ENCODE results near the gene TMEM161A.
"Not testable (repeated sequence)": the region's sequence is repeated elsewhere in the genome, so short reads cannot be mapped to it uniquely, and the experiment has no call there.

Gene TMEM161A

DNA sequence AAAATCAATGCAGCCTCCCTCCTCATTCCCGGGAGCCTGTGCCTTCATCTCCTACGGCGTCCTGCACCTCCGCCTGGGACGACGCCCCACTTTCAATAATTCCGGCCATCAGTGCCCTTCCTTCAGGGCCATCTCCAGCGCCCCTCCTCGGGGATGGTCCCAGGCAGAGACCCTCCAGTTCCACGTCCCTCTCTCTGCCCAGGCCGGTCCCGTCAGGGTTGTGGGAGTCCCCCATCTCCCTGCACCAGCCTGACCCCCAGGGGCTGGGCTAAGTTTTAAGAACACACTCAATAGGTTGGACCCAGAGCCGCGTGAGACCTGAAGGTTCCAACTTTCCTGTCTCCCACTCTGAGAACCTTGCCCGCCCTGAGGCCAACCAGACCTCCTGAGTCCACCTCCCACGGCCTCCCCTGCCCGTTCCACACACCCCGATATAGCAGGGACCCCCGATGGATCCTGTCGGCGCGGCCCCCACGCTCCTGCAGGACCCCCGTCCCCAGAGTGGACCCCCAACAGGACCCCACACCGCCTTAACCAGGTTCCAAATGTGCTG lies 646 bp downstream of the TMEM161A start:
- in situ Hi-C loops (cut with MboI; ENCODE audit: low sequenced_read_pairs, unreplicated experiment): no loop called here
- peak; percentile 44 for DNase-seq (ENCODE audit: low spot score)
- TF ChIP-seq, protein P1, sequence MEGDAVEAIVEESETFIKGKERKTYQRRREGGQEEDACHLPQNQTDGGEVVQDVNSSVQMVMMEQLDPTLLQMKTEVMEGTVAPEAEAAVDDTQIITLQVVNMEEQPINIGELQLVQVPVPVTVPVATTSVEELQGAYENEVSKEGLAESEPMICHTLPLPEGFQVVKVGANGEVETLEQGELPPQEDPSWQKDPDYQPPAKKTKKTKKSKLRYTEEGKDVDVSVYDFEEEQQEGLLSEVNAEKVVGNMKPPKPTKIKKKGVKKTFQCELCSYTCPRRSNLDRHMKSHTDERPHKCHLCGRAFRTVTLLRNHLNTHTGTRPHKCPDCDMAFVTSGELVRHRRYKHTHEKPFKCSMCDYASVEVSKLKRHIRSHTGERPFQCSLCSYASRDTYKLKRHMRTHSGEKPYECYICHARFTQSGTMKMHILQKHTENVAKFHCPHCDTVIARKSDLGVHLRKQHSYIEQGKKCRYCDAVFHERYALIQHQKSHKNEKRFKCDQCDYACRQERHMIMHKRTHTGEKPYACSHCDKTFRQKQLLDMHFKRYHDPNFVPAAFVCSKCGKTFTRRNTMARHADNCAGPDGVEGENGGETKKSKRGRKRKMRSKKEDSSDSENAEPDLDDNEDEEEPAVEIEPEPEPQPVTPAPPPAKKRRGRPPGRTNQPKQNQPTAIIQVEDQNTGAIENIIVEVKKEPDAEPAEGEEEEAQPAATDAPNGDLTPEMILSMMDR (IDR thresholded peaks at IDR 0.05; ENCODE audit: borderline replicate concordance, control extremely low read depth, extremely low read depth, insufficient read depth, missing control alignments): no peak

DNA sequence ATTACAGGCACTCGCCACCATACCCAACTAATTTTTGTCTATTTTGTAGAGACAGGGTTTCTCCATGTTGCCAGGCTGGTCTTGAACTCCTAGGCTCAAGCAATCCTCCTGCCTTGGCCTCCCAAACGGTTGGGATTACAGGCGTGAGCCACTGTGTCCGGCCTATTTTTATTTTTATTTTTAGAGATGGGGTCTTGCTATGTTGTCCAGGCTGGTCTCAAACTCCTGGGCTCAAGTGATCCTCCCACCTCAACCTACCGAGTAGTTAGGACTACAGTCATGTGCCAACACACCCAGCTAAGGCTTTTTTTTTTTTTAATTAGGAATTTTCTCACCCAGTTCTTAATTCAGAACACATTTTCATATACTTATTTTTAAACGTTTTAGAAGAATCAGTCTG lies 2.6 kb downstream of the TMEM161A start:
- in situ Hi-C loops (cut with MboI; ENCODE audit: low sequenced_read_pairs, unreplicated experiment); DNase-seq (ENCODE audit: low spot score): not testable (repeated sequence)

DNA sequence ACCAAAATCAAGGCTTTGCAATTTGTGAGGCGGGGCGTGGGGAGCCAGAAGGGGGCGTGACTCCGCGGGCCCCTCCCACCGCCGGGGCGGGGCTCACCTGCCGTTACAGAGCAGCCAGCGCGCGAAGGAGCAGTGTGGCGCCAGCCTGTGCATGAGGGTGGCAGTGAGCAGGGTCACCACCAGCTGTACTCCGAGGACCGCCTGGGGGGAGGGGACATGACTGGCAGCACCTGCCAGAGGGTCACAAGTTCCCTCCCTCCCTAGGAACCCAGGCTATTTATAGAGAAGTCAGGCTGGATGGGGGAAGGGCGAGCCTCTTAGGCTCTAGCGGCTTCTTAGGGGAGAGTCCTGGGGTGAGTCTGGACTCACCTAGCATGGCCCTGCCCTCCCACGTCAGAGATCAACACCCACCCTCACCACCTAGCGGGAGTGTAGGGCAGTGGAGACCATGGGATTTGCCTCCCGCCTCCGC lies 3.6 kb downstream of the TMEM161A start:
- no peak for DNase-seq (ENCODE audit: low spot score)
- TF ChIP-seq, protein P1 (IDR thresholded peaks at IDR 0.05; ENCODE audit: borderline replicate concordance, control extremely low read depth, extremely low read depth, insufficient read depth, missing control alignments): no peak
- in situ Hi-C loops (cut with MboI; ENCODE audit: low sequenced_read_pairs, unreplicated experiment): no loop called here

DNA sequence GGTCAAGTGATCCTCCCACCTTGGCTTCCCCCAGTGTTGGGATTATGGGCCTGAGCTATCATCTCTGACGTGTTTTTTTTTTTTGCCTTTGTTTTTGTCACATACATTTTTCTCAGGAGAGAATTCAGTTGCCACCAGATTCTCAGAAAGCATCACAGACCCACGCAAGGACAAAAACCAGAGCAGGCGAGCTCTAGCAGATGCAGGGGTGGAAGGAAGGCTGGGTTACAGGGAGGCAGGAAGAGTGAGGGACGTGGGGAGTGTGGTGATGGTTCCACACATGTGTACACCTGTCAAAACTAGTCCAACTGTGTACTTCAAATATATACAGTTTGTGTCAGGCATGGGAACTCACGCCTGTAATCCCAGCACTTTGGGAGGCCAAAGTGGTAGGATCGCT lies 4.3 kb downstream of the TMEM161A start:
- in situ Hi-C loops (cut with MboI; ENCODE audit: low sequenced_read_pairs, unreplicated experiment): no loop called here
- no peak for DNase-seq (ENCODE audit: low spot score)
- TF ChIP-seq, protein P1 (IDR thresholded peaks at IDR 0.05; ENCODE audit: borderline replicate concordance, control extremely low read depth, extremely low read depth, insufficient read depth, missing control alignments): no peak

DNA sequence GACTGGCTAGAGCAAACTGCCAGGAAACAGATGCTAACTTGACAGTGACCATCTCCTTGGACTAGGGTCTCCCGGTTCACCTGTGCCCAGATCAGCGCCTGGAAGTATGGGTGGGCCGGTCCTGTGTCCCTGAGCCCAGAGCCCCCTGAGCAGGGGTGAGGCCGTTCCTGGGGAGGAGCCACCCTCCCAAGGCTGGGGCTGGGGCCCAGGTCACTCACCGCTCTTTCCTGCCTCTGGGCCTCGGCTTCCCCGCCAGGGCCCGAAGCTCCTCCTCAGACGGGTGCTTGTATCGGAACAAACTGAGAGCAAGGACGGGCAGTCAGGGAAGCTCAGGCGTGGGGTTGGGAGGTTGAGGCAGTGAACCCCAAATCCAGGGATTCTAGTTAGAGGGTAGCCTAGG lies 5.4 kb downstream of the TMEM161A start:
- DNase-seq (ENCODE audit: low spot score): no peak
- in situ Hi-C loops (cut with MboI; ENCODE audit: low sequenced_read_pairs, unreplicated experiment): no loop called here
- TF ChIP-seq, protein P1 (IDR thresholded peaks at IDR 0.05; ENCODE audit: borderline replicate concordance, control extremely low read depth, extremely low read depth, insufficient read depth, missing control alignments): no peak

DNA sequence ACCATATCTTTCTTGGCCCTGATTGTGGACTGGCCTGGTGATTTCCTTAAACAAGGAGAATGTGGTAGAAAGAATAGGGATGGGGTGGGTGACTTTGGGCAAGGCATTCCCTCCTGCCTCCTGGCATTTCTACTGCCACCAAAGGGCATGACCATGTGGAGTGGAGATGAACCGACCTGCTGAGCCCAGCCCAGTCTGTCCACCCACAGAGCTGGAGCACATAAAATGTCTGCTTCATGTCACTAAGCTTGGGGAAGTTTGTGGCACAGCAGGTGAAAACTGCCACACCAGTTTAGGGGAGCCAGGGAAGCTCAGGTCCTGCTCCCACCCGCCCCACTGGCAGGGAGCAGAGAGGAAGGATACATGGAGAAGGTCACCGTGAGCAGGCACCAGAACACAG lies 6.3 kb downstream of the TMEM161A start:
- no peak for DNase-seq (ENCODE audit: low spot score)
- TF ChIP-seq, protein P1 (IDR thresholded peaks at IDR 0.05; ENCODE audit: borderline replicate concordance, control extremely low read depth, extremely low read depth, insufficient read depth, missing control alignments): no peak
- in situ Hi-C loops (cut with MboI; ENCODE audit: low sequenced_read_pairs, unreplicated experiment): no loop called here

DNA sequence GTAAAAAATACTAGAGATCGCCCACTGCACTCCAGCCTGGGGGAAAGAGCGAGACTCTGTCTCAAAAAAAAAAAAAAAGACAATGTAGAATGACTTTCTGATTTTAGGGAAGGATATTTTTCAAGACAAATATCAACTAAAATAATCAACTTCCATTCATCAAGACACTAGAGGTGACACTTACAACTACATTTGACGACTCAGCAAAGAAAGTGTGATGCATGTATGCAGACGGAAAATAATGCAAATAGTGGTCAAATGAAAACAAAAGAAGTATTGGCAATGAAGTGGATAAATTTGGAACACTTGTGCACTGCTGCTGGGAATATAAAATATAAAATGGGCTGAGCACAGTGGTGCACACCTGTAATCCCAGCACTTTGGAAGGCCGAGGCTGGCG lies 12.2 kb downstream of the TMEM161A start:
- in situ Hi-C loops (cut with MboI; ENCODE audit: low sequenced_read_pairs, unreplicated experiment): no loop called here
- DNase-seq (ENCODE audit: low spot score): no peak

More for the DNA sequence above, 12.2 kb downstream of the TMEM161A start:
- TF ChIP-seq, protein P1 (IDR thresholded peaks at IDR 0.05; ENCODE audit: borderline replicate concordance, control extremely low read depth, extremely low read depth, insufficient read depth, missing control alignments): no peak
